Neural progenitor cell (in vitro differentiated cells): Measurements from ENCODE around the gene TMEM123. TPM values are rescaled to one million over a fixed set of nuclear protein-coding genes. Genes with fewer than 3 reads are reported as not detected.
"Not testable (repeated sequence)": the region's sequence is repeated elsewhere in the genome, so short reads cannot be mapped to it uniquely, and the experiment has no call there.

Experiments
- DNase-seq: peaks from one replicate; pipeline ENCODE4 v3.0.0-alpha.2; 2016; ENCODE audit warnings: low spot score
- H2AFZ ChIP-seq: fragments of 200-600 bp; sonication (generic); replicated peaks from 2 replicates; pipeline ENCODE4 v1.6.1; 2016; ENCODE audit warnings: antibody characterized with exemption
- H3F3A ChIP-seq: fragments of 200-600 bp; sonication (generic); 2 replicates; pipeline ENCODE4 v1.6.1; 2016; ENCODE audit warnings: antibody characterized with exemption, low read depth
- H3K27ac ChIP-seq: fragments of 200-600 bp; sonication (generic); 2 replicates; pipeline ENCODE4 v1.5.1; 2016; ENCODE audit warnings: mild to moderate bottlenecking
- H3K27me3 ChIP-seq: fragments of 200-600 bp; sonication (generic); 2 replicates; pipeline ENCODE4 v1.6.1; 2016; ENCODE audit warnings: mild to moderate bottlenecking, moderate library complexity
- H3K36me3 ChIP-seq: fragments of 200-600 bp; sonication (generic); 2 replicates; pipeline ENCODE4 v1.5.1; 2016
- H3K4me1 ChIP-seq: fragments of 200-600 bp; sonication (generic); 2 replicates; pipeline ENCODE4 v1.6.1; 2016; ENCODE audit warnings: mixed run types
- H3K4me2 ChIP-seq: fragments of 200-600 bp; sonication (generic); 2 replicates; pipeline ENCODE4 v1.6.1; 2016
- H3K4me3 ChIP-seq: fragments of 200-600 bp; sonication (generic); 2 replicates; pipeline ENCODE4 v1.5.1; 2016
- H3K79me2 ChIP-seq: fragments of 200-600 bp; sonication (generic); 2 replicates; pipeline ENCODE4 v1.6.1; 2016; ENCODE audit warnings: low read depth
- H3K9ac ChIP-seq: fragments of 200-600 bp; sonication (generic); 2 replicates; pipeline ENCODE4 v1.6.1; 2016
- H3K9me3 ChIP-seq: fragments of 200-600 bp; sonication (generic); 2 replicates; pipeline ENCODE4 v1.5.1; 2016; ENCODE audit warnings: low read depth
- H4K20me1 ChIP-seq: fragments of 200-600 bp; sonication (generic); 2 replicates; pipeline ENCODE4 v1.6.1; 2016; ENCODE audit warnings: low read depth
- H3K27ac Mint-ChIP-seq: 3 replicates; pipeline ENCODE4 v1.8.0; 2021; ENCODE audit warnings: mixed read lengths
- H3K27me3 Mint-ChIP-seq: 2 replicates; pipeline ENCODE4 v1.8.0; 2022; ENCODE audit warnings: low read depth, mild to moderate bottlenecking, inconsistent platforms, moderate library complexity, mixed read lengths; ENCODE audit not compliant: insufficient read depth
- H3K36me3 Mint-ChIP-seq: 3 replicates; pipeline ENCODE4 v1.8.0; 2021; ENCODE audit warnings: mixed read lengths
- H3K4me1 Mint-ChIP-seq: 3 replicates; pipeline ENCODE4 v1.8.0; 2021; ENCODE audit warnings: mixed read lengths
- H3K4me3 Mint-ChIP-seq: 3 replicates; pipeline ENCODE4 v1.8.0; 2021; ENCODE audit warnings: mild to moderate bottlenecking, moderate library complexity, mixed read lengths
- H3K9me3 Mint-ChIP-seq: 3 replicates; pipeline ENCODE4 v1.8.0; 2020; ENCODE audit warnings: mixed read lengths
- EZH2 ChIP-seq: fragments of 200-600 bp; sonication (generic); IDR thresholded peaks from 2 replicates; pipeline ENCODE4 v1.6.1; 2017; ENCODE audit warnings: antibody characterized with exemption, mild to moderate bottlenecking, moderate library complexity
- EZH2phosphoT487 ChIP-seq: fragments of 200-600 bp; sonication (generic); IDR thresholded peaks from 2 replicates; pipeline ENCODE4 v1.6.1; 2017; ENCODE audit warnings: antibody characterized with exemption
- total RNA-seq: library from RNA; depleted of rRNA; stranded (reverse); fragments of >200 nt; gene quantifications from 2 replicates; pipeline ENCODE4 v1.2.3, GENCODE V29; 2015; ENCODE audit warnings: low replicate concordance
- TF ChIP-seq, protein P1 (sequence below): fragments of 200-600 bp; sonication (generic); IDR thresholded peaks from 2 replicates; pipeline ENCODE4 v1.5.1; 2017; ENCODE audit warnings: antibody characterized with exemption, mild to moderate bottlenecking

The TMEM123 gene
- total RNA-seq, 1 donor from 2014 or later: 230 TPM

DNA sequence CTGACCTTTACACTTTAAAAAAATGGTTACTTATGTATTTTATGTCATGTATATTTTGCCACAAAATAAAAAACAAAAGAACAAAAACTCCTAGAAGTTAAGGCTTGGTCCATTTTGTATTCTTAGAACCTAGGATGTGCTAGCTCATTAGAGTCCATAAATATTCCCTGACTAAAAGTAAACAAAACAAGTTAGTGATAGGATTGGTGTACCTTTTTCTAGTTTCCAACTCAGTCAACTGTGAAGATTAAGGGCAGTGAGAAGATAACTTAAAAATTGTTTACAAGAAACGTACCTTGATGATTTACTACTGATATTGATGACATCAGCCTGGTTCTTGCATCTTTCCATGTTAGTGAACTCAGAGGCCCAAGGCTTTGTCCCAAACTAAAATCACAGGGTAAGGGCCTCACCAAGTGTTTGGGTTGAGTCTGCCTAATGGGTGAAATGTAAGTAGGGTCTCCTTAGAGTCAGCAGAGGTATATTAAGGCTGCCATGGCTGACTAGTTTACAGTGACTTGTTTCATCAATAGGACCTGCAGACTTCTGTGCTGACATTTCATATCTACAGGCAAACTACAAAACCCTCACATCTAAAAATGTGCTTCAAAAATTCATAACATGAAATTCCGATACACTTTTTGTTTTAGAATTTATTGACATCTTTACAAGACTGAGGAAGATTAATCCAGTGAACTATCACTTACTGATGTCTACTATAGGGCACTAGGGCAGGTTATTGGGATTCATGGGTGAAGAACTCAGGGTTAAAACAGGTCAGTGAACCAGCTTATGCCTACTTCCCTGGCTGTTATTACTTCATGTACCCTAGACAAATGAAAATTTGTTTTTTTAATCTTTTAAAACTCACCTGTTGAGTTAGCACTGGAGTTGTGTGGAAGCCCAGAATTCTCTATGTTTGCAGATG, 4.4 kb downstream of the TMEM123 start:
- Histone ChIP-seq H3K4me3 (no peak overlapping the region), H3K79me2 (peaks cover 89% of the 10 kb centered on the region)

DNA sequence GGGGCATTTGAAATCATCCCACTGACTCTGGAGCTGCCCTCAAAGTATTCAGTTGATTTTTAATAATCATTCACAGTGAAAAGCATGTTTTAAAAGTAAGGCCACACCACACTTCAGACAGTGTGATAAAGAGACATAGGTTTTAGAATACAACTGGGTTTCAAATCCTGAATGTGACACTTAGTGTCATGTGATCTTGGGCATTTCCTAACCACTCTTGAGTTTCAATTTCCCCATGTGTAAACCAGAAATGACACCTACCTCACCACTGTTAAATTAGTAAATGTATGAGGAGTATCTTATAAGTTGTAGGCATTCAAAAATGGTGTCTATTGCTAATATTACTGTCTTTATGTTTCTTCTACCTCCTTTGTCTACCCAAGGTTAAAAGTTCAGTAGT, 5.4 kb downstream of the TMEM123 start:
- Mint-ChIP-seq H3K4me1 (peaks cover 22% of the 10 kb centered on the region), H3K36me3 (peaks cover 49% of the 10 kb centered on the region), H3K4me3 (no peak overlapping the region), H3K27me3 (no peaks in the 10 kb centered on the region), H3K9me3 (peaks cover 21% of the 10 kb centered on the region), H3K27ac (no peak overlapping the region)
- Histone ChIP-seq H3F3A (peaks cover 3% of the 10 kb centered on the region), H3K4me1 (peaks cover 20% of the 10 kb centered on the region), H3K9ac (no peak overlapping the region), H3K79me2 (peaks cover 94% of the 10 kb centered on the region), H4K20me1 (peaks cover 42% of the 10 kb centered on the region), H3K27ac (no peak overlapping the region), H3K36me3 (peaks cover 8% of the 10 kb centered on the region), H3K4me3 (no peak overlapping the region), H3K4me2 (no peak overlapping the region), H3K27me3 (peaks cover 8% of the 10 kb centered on the region), H2AFZ (no peak overlapping the region), H3K9me3 (no peaks in the 10 kb centered on the region)
- TF ChIP-seq EZH2phosphoT487: no peak
- TF ChIP-seq, protein P1, sequence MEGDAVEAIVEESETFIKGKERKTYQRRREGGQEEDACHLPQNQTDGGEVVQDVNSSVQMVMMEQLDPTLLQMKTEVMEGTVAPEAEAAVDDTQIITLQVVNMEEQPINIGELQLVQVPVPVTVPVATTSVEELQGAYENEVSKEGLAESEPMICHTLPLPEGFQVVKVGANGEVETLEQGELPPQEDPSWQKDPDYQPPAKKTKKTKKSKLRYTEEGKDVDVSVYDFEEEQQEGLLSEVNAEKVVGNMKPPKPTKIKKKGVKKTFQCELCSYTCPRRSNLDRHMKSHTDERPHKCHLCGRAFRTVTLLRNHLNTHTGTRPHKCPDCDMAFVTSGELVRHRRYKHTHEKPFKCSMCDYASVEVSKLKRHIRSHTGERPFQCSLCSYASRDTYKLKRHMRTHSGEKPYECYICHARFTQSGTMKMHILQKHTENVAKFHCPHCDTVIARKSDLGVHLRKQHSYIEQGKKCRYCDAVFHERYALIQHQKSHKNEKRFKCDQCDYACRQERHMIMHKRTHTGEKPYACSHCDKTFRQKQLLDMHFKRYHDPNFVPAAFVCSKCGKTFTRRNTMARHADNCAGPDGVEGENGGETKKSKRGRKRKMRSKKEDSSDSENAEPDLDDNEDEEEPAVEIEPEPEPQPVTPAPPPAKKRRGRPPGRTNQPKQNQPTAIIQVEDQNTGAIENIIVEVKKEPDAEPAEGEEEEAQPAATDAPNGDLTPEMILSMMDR: no peak
- TF ChIP-seq EZH2: no peak
- no peak for DNase-seq

More for the DNA sequence above, 4.4 kb downstream of the TMEM123 start:
- H3K36me3 Mint-ChIP-seq: peaks cover 40% of the 10 kb centered on the region
- no peak overlapping the region for H3K27ac Mint-ChIP-seq
- H3K9ac ChIP-seq: no peak overlapping the region
- no peak overlapping the region for H2AFZ ChIP-seq
- H3K27me3 ChIP-seq: peaks cover 8% of the 10 kb centered on the region
- H3K9me3 Mint-ChIP-seq: peaks cover 10% of the 10 kb centered on the region
- no peak overlapping the region for H3K4me3 Mint-ChIP-seq
- no peak overlapping the region for H3K4me2 ChIP-seq
- no peaks in the 10 kb centered on the region for H3K9me3 ChIP-seq
- H3F3A ChIP-seq: peaks cover 8% of the 10 kb centered on the region
- H3K27me3 Mint-ChIP-seq: no peaks in the 10 kb centered on the region
- H3K4me1 ChIP-seq: peaks cover 23% of the 10 kb centered on the region
- DNase-seq: no peak
- TF ChIP-seq EZH2phosphoT487 (no peak), EZH2 (no peak)
- TF ChIP-seq, protein P1: no peak
- no peak overlapping the region for H3K27ac ChIP-seq
- H4K20me1 ChIP-seq: peaks cover 42% of the 10 kb centered on the region
- H3K4me1 Mint-ChIP-seq: peaks cover 22% of the 10 kb centered on the region
- peaks cover 8% of the 10 kb centered on the region for H3K36me3 ChIP-seq

- Mint-ChIP-seq H3K27ac (no peak overlapping the region), H3K36me3 (peaks cover 49% of the 10 kb centered on the region), H3K4me3 (no peak overlapping the region), H3K27me3 (no peaks in the 10 kb centered on the region), H3K4me1 (peaks cover 22% of the 10 kb centered on the region), H3K9me3 (peaks cover 25% of the 10 kb centered on the region)
- no peaks in the 10 kb centered on the region for H3K9me3 ChIP-seq
- peaks cover 94% of the 10 kb centered on the region for H3K79me2 ChIP-seq
- H3K4me1 ChIP-seq: peaks cover 20% of the 10 kb centered on the region
- no peak for DNase-seq
- H3K9ac ChIP-seq: no peak overlapping the region
- H3K36me3 ChIP-seq: peaks cover 8% of the 10 kb centered on the region
- peaks cover 42% of the 10 kb centered on the region for H4K20me1 ChIP-seq
- peaks cover 3% of the 10 kb centered on the region for H3F3A ChIP-seq
- no peak overlapping the region for H2AFZ ChIP-seq
- H3K27me3 ChIP-seq: peaks cover 8% of the 10 kb centered on the region
- no peak overlapping the region for H3K27ac ChIP-seq
- no peak overlapping the region for H3K4me2 ChIP-seq
- no peak overlapping the region for H3K4me3 ChIP-seq
- TF ChIP-seq, protein P1: no peak
- TF ChIP-seq EZH2: no peak
- no peak for TF ChIP-seq EZH2phosphoT487
These were observed 6.0 kb downstream of the TMEM123 start for GRCh38 chr11:102446606-102447005.

- H3K9ac ChIP-seq, DNase-seq, H3K27me3 ChIP-seq, H3K27me3 Mint-ChIP-seq, H3K27ac ChIP-seq, H3K36me3 ChIP-seq, H3K4me1 Mint-ChIP-seq, H3K27ac Mint-ChIP-seq, H3F3A ChIP-seq, H3K9me3 ChIP-seq, H3K4me2 ChIP-seq, H3K4me1 ChIP-seq, H3K4me3 Mint-ChIP-seq, H2AFZ ChIP-seq, H3K4me3 ChIP-seq: not testable (repeated sequence)
- H3K9me3 Mint-ChIP-seq: peaks cover 43% of the 10 kb centered on the region
- peaks cover 66% of the 10 kb centered on the region for H3K36me3 Mint-ChIP-seq
- Histone ChIP-seq H3K79me2 (peaks cover 93% of the 10 kb centered on the region), H4K20me1 (peaks cover 23% of the 10 kb centered on the region)
These were observed 7.9 kb downstream of the TMEM123 start for GRCh38 chr11:102444693-102445092.

GRCh38 chr11:102444142-102444541, 8.4 kb downstream of the TMEM123 start:
- H3K9me3 Mint-ChIP-seq: peaks cover 45% of the 10 kb centered on the region
- not testable (repeated sequence) for H3K4me3 Mint-ChIP-seq, H3K4me2 ChIP-seq, H3K4me3 ChIP-seq, H3K4me1 ChIP-seq, H3K9me3 ChIP-seq, H3K9ac ChIP-seq, DNase-seq, H3K36me3 ChIP-seq, H3F3A ChIP-seq, H3K27ac ChIP-seq, H3K27me3 Mint-ChIP-seq, H2AFZ ChIP-seq, H3K4me1 Mint-ChIP-seq, H3K27me3 ChIP-seq, H3K27ac Mint-ChIP-seq
- Histone ChIP-seq H3K79me2 (peaks cover 90% of the 10 kb centered on the region), H4K20me1 (peaks cover 18% of the 10 kb centered on the region)
- peaks cover 68% of the 10 kb centered on the region for H3K36me3 Mint-ChIP-seq
